ENCODE results near the gene UBQLN4. TPM values are rescaled to one million over a fixed set of nuclear protein-coding genes. Genes with fewer than 3 reads are reported as not detected.

Gene UBQLN4
- total and polyA plus RNA-seq, 9 of the 15 experiments (the other 6 are each of a cell fraction or from before 2014, with no cell fraction given): 13.5 to 65.5 (median 37.0) TPM

GRCh38 chr1:156052862-156053767, 483 bp downstream of the UBQLN4 start (continued):
- TF ChIP-seq, protein P1, sequence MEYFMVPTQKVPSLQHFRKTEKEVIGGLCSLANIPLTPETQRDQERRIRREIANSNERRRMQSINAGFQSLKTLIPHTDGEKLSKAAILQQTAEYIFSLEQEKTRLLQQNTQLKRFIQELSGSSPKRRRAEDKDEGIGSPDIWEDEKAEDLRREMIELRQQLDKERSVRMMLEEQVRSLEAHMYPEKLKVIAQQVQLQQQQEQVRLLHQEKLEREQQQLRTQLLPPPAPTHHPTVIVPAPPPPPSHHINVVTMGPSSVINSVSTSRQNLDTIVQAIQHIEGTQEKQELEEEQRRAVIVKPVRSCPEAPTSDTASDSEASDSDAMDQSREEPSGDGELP (CRISPR knock-in tag; IDR thresholded peaks at IDR 0.05; ENCODE audit: borderline replicate concordance): peak; percentile 37; the same call in 1 of the 2 replicates
- 0 out of 2 replicates have a peak, but pooled peaks have one; percentile 7 for TF ChIP-seq HLTF (IDR thresholded peaks at IDR 0.05)
- TF ChIP-seq, protein P2, sequence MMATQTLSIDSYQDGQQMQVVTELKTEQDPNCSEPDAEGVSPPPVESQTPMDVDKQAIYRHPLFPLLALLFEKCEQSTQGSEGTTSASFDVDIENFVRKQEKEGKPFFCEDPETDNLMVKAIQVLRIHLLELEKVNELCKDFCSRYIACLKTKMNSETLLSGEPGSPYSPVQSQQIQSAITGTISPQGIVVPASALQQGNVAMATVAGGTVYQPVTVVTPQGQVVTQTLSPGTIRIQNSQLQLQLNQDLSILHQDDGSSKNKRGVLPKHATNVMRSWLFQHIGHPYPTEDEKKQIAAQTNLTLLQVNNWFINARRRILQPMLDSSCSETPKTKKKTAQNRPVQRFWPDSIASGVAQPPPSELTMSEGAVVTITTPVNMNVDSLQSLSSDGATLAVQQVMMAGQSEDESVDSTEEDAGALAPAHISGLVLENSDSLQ (IDR thresholded peaks at IDR 0.05): peak; percentile 79
- no peak for TF ChIP-seq SIX5 (IDR thresholded peaks at IDR 0.05; ENCODE audit: borderline replicate concordance in 1 of 2, insufficient read depth in 1 of 2, low read depth in 1 of 2, low read length in 2 of 2)
- TF ChIP-seq CTCFL (IDR thresholded peaks at IDR 0.05; ENCODE audit: borderline replicate concordance, insufficient read depth, low read depth, low read length, poor library complexity, severe bottlenecking): peak; percentile 94
- TF ChIP-seq E2F3 (CRISPR knock-in tag; IDR thresholded peaks at IDR 0.05): no peak
- TF ChIP-seq ZBTB7A (IDR thresholded peaks at IDR 0.05; ENCODE audit: borderline replicate concordance, control insufficient read depth, low read depth, low read length): peak; percentile 81; the same call in 1 of the 2 replicates
- TF ChIP-seq HNRNPH1 (optimal IDR thresholded peaks at IDR 0.05; ENCODE audit: low read depth, low read length): no peak
- no peak for TF ChIP-seq SMARCB1 (IDR thresholded peaks at IDR 0.05; ENCODE audit: insufficient read length, low read depth)
- TF ChIP-seq, protein P3, sequence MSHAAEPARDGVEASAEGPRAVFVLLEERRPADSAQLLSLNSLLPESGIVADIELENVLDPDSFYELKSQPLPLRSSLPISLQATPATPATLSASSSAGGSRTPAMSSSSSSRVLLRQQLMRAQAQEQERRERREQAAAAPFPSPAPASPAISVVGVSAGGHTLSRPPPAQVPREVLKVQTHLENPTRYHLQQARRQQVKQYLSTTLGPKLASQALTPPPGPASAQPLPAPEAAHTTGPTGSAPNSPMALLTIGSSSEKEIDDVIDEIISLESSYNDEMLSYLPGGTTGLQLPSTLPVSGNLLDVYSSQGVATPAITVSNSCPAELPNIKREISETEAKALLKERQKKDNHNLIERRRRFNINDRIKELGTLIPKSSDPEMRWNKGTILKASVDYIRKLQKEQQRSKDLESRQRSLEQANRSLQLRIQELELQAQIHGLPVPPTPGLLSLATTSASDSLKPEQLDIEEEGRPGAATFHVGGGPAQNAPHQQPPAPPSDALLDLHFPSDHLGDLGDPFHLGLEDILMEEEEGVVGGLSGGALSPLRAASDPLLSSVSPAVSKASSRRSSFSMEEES (CRISPR knock-in tag; IDR thresholded peaks at IDR 0.05): no peak
- TF ChIP-seq, protein P4, sequence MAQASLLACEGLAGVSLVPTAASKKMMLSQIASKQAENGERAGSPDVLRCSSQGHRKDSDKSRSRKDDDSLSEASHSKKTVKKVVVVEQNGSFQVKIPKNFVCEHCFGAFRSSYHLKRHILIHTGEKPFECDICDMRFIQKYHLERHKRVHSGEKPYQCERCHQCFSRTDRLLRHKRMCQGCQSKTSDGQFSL (CRISPR knock-in tag; IDR thresholded peaks at IDR 0.05): peak; percentile 55; the same call in 1 of the 2 replicates
- TF ChIP-seq, protein P4 (tag; IDR thresholded peaks at IDR 0.05): no peak
- no peak for TF ChIP-seq PATZ1 (CRISPR knock-in tag; IDR thresholded peaks at IDR 0.05; ENCODE audit: borderline replicate concordance)
- TF ChIP-seq CTBP1 (IDR thresholded peaks at IDR 0.05; ENCODE audit: borderline replicate concordance): no peak; the same call in 1 of the 2 replicates
- no peak for TF ChIP-seq SP2 (IDR thresholded peaks at IDR 0.05; ENCODE audit: extremely low read depth, low read depth, low read length, poor library complexity, severe bottlenecking)
- peak; percentile 58; the same call in 1 of the 2 replicates for TF ChIP-seq SP1 (CRISPR knock-in tag; IDR thresholded peaks at IDR 0.05)
